RPMI7951 (cell line): ENCODE measurements around the gene RPL29. TPM values are rescaled to one million over a fixed set of nuclear protein-coding genes. Genes with fewer than 3 reads are reported as not detected.
"Not testable (repeated sequence)": the region's sequence is repeated elsewhere in the genome, so short reads cannot be mapped to it uniquely, and the experiment has no call there.

Experiments used
- DNase-seq: peaks from one replicate; pipeline ENCODE4 v3.0.0-alpha.2; 2012; ENCODE audit warnings: low read depth
- total RNA-seq: library from RNA; depleted of rRNA; stranded (reverse); fragments of >200 nt; shearing (Covaris generic); gene quantifications from 2 replicates; pipeline ENCODE4 v1.2.3, GENCODE V29; 2014; rRNA removed

The RPL29 gene
- 1,313 and 1,434 TPM in 2 replicates for total RNA-seq

DNA sequence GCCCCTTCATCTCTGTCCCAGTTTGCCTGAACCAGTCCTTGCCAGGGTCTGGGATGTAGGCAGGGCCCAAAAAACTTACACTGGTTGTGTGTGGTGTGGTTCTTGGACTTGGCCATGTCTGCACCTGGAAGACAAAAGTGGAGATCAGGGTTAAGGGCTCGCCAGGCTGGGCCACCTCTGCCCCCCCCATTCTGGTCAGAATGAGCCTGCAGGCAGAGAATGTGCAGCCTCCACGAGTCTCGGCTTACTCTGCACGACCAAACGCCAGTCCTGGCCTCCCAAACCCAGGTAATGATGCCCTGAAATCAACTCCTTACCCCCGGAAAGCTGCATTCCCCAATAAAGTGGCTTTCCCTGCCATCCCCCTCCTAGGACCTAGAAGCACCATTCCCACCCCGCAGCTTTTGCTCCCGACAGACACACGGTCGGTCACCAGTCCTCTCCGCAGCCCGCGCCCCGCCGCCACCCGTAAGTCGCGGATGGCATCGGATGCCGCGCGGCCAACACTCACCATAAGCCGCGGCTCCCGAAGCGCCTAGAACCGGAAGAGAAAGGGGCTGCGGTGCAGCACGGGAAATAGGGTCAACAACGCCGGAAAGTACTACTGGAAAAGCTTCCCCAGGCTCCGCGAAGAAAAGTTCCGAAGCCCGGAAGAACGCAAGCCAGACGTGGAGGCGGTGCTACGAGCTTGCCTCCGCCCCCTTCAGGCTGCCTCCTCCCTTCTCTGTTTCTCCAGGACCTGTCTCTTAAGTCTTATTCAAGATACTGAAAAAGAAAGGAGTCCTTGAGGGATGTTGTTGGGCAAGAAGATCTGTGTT lies at the start of gene RPL29:
TSS of gene RPL29 (minus strand) at position 550 of the 818 bp plus-strand sequence. CDS start at position 116, 434 bp downstream.
- peak; percentile 95 for DNase-seq

DNA sequence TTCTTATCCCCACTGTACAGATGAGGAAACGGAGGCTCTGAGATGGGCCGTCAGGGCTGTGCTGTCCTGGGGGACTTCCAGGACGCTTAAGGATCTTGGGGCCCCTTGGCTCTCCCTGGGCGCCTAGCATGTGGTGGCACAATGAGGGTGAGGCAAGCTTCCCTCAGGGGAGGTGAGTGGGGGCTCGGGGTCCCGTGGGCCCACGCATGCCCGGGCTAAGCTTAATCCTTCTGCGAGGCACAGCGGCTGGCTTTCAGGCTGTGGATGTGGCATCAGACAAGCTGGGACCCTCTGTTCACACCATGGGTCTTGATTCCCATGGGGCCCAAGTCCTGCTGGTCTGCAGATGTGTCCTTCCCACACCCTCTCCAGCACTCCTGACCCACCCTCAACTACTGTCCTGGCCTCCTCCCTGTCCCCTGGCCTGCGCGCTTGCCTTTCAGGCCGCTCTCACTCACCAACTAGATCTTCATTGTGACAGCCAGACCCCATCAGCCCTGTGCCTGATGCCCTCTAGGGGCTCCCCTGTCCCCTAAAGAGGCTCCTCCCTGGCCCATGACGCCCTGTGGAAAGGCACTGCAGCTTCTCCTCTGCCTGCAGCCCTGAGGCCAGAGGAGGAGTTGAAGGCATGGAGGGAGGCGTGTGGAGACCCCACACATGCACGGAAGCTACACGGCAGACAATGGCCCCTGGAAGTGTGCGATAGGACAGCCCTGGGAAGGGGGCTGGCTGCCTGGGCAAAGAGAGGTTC lies 49.3 kb upstream of the RPL29 start:
- no peak for DNase-seq

DNA sequence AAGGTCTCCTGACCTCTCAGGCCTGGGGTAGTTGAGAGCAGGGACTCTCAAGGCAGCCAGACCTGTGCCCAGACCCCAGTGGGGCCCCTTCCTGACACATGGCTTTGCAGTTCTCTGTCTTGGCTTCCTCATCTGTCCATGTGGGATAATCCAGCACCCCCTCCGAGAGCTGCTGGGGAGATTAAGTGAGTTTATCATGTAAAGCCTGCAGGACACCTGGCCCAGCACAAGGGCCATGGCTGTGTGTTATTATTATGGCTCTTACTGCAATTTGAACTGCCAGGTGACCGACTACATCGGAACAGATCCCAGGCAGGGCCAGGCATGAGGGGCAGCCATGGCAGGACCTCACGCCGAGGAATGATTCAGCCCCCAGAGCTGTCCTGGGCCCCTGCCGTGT lies 48.1 kb upstream of the RPL29 start:
- no peak for DNase-seq

DNA sequence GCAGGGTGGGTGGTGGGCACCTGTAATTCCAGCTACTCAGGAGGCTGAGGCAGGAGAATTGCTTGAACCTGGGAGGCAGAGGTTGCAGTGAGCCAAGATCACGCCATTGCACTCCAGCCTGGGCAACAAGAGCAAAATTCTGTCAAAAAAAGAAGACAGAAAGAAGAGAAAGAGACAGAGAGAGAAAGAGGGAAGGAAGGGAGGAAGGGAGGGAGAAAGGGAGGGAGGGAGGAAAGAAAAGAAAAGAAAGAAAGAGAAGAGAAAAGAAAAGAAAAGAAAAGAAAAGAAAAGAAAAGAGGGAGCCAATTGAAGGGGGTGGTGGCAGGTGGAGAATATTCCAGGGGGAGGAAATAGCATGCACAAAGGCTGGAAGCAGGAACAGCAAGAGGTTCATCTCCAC lies 47.3 kb upstream of the RPL29 start:
- not testable (repeated sequence) for DNase-seq

DNA sequence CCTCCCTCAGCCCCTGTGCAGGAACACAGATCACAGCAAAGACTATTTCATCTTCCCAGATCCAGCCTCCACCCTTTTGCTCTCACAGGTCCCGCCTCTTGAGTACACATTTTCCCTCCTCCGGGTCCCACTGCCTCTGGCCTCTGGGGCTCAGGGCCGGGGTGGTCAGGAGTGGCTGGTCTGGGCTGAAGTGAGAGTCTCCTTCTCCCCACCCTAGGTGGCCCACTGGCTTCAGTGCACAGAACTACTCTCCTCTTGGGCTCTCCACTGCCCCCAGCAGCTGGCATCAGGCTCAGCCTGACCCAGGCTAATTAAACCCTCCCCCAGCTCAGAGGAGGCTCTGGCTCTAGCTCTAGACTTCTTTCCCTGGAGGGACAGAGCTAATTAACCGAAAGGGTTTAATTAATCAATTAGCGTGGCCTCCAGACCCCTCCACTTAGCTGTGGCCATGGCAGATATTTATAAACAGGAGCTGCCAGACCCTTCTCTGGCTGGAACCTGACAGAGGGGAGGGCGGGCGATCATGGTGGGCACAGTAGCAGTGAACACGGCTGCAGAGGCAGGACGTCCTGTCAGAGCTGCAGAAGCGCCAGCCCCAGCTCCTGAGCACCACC lies 45.5 kb upstream of the RPL29 start:
- peak; percentile 25 for DNase-seq

DNA sequence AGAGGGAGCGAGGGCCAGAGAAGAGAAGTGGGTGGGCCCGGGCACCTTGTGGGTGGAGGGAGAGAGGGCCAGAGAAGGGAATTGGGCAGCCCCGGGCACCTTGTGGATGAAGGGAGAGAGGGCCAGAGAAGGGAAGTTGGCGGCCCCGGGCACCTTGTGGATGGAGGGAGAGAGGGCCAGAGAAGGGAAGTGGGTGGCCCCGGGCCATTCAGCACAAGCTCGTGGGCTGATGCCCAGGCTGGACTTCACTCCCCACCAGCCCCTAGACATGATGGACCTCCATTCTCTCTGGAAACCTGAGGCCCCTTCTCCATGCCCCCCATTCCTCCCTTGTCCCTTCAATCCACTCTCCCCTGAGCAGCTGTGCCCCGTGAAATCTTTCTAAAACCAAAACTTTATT lies 44.9 kb upstream of the RPL29 start:
- no peak for DNase-seq

DNA sequence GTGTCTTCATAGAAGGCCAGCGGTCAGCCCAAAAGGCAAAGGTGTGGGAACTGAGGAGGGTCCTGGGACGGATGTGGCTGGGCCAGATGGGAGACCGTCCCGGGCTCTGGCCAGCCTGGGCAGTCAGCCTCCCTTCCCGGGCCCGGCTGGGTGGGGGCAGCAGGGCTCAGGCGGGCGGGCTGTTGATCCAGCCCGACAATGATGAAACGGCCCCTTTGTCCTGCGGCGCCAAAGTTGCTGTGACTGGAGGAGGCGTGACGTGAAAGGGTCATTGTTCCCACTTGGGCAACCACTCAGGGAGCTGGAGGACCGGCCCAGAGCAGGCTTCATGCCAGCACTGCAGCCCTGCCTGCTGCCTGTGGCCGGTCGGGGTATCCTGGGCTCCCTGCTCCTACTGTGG lies 44.2 kb upstream of the RPL29 start:
- peak; percentile 77 for DNase-seq

DNA sequence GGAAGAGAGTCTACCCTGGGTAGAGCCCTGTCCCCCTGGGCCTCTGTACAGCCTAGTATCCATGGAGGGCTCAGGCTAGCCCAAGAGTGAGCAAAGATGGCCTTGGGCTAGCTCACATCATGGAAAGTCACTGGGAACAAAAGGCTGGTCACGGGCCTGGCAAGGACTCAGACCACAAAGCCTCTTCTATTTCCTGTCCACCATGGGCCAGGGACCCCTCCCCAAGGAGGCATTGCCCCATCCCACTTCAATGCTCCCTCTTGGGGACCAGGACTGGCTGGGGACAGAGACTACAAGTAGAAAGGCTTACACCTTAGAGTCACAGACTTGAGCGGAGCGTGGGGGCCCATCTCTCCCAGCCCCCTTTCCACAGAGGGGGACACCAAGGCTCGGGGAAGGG lies 43.7 kb upstream of the RPL29 start:
- peak; percentile 45 for DNase-seq

DNA sequence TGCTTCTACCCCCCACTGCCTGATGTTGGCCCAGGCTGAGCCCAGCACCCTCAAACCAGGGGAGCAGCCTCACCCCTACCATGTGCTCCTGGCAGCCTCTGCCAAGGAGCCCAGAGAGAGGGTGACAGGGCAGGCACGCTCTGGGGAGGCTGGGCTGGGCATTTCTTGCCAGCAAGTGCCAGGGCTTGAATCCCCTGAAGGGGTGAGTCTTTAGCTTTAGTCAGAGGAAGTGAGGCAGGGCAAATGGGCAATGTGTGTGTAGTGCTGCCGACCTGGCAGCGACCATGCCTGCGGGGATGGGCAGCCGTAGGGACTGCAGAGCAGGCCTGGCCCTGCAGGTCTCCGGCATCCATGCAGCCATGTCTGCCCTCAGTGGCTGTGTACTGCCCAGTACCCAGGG lies 42.5 kb upstream of the RPL29 start:
- DNase-seq: no peak

DNA sequence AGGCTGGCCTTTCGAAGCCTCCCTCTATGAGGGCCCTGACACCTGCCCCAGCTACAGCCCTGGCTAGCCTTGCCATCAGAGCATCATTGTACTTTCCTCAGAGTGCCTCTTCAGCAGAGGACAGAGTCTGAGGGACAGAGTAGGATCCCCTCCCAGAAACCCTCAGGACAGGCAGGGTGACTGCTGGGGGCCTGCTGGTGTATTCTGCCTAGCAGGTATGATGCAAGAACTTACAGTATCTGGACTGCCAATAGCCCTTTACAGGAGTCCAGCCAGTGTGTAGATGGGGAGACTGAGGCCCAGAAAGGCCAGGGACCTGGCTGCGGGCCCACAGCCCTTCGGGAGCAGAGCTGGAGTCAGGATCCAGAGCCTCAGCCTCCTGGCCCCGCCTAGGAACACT lies 41.6 kb upstream of the RPL29 start:
- no peak for DNase-seq

DNA sequence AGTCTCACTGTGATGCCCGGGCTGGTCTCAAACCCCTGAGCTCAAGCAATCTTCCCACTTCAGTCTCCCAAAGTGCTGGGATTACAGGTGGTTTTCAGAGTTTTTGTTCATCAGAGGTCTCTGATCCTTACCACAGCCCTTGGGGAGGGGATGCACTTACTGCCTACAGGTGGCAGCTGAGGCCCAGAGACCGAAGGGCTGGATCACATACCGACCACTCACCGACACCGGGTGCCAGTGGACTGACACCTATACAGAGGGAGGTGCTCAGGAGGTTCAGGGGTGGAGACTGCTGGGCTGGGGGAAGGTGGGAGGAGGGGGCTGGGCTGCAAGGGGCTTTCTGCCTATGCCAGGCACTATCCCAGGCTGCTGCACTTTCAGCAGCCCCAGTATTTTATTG lies 41.1 kb upstream of the RPL29 start:
- no peak for DNase-seq

DNA sequence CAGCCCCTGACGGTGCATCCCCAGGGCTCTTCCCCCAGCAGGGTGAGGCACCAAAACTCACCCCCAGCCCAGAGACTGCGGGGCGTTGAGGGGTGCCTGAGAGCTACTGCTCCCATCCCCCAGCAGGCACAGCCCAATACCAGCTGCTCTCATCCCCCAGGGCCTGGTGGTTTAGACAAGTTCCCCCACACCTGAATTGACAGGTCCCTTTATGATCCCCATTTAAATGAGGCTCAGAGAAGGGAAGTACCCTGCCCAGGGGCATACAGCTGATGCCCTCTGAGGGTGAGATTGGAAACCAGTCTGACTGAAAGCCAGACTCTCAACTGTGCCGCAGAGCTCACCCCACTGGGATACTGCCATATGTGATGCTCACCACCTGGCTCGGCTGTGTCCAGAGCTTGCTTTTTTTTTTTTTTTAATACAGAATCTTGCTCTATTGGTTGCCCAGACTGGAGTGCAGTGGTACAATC lies 40.6 kb upstream of the RPL29 start:
- no peak for DNase-seq

DNA sequence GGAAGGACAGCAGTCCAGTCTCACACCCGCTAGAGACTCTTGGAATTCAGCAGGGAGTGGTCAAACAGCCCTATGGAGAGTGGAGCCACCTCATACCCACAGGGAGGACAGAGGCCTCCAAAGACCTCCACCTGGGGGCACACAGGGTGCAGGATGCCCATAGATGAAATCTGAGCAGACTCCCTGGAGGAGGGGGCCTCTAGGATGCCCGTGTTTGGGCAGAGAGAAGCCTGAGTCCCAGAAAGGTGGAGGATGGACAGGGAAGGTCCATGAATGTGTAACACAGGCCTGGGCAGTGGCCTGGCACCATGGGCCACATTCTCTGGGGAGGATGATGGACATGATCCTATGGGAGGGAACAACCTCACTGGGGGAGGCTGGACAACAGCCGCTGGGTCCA lies 39.0 kb upstream of the RPL29 start:
- DNase-seq: no peak

DNA sequence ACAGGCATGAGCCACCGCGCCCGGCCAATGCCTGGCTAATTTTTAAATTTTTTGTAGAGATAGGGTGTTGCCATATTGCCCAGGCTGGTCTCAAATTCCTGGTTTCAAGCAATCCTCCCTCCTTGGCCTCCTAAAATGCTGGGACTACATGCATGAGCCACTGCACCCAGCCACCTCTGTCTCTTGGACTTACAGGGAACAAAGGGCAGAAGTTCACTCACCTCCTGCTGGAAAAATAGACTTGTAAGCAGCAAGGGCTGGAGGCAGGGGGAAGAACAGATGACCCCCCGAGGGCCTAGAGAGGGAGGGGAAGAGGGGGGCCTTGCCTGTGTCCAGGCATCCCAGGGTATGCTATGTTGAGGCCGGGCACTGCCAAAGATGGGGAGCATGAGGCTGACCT lies 38.5 kb upstream of the RPL29 start:
- no peak for DNase-seq

DNA sequence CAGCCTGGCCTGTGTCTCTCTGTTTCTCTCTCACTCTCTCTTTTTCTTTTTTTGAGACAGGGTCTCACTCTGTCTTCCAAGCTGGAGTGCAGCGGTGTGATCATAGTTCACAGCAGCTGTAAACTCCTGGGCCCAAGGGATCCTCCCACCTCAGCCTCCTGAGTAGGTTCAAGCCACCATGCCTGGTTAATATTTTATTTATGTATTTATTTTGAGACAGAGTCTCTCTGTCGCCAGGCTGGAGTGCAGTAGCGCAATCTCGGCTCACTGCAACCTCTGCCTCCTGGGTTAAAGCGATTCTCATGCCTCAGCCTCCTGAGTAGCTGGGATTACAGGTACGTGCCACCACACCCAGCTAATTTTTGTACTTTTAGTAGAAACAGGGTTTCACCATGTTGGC lies 38.1 kb upstream of the RPL29 start:
- DNase-seq: not testable (repeated sequence)

DNA sequence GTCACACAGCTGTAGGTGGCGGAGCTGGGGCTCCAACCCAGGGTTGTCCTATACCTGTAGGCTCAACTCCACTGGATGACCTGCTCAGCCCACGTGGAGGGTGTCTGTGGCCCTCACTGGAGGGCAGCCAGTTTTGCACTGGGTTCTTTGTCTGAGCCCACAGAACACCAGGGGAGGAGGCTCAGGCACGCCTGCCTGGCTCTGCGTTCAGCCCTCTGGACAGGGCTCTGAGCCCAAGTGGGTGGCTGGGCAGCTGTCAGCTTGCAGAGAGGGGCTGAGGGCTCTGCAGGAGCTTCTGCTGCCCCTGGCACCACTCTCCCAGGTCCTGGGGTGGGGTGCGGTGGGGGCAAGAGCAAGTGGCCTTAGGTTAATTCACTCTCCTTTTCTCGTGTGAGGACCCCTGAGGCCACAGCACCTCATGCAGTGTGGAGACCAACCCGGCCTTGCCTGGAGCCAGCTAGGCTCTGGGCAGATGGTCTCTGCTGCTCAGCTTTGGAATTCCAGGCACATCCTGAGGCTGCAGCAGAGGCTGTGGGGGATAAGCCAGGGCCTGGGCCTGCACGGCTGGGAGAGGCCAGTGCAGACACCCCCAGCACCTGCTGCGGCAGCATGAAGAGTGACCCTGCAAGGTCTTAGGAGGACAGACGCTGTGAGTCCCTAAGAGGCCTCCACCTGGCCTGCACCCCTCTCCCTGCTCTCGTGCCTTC lies 37.2 kb upstream of the RPL29 start:
- no peak for DNase-seq

DNA sequence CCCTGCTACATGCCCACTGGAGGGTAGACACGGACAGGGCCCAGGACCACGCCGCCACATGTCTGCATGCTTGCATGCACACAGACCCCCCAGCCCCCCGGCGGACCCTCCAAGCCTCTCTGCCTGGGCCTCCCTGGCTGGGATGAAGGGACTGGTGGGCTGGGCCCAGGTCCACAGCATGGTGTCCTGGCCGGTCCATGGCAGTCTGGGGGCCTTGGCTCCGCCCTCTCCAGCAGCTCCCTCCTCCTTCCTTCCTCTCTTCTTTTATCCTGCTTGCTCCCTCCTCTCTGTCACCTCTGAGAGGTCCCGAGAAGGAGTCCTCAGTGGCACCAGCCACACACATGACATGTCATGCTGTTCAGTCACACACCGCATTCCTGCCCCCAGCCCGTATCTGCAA lies 36.2 kb upstream of the RPL29 start:
- no peak for DNase-seq

DNA sequence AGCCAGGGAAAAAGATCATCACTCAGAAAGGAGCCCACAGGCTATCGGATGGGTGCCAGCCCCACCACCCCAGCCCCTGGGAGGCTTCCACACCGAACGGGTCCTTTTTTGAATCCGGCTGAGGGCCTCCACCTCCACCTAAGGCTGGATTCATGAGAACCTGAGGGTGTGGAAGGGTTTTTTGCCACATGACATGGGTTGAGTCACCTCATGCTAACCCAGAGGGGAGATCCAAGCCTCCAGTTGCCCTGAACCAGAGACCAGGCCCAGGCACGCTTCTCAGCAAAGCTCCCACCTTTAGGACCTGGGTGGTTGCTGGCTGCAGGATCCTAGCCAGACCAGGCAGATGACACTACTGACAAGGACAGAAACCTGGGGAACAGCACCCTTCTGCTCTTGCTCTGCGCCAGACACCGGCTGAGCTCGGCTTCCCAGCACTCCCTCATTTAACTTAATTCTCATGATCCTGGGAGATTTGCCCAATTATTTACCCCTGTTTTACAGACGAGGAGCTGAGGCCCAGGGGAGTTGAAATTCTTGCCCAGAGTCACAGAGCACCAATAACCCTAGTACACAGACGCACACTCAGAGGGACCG lies 35.1 kb upstream of the RPL29 start:
- DNase-seq: no peak

DNA sequence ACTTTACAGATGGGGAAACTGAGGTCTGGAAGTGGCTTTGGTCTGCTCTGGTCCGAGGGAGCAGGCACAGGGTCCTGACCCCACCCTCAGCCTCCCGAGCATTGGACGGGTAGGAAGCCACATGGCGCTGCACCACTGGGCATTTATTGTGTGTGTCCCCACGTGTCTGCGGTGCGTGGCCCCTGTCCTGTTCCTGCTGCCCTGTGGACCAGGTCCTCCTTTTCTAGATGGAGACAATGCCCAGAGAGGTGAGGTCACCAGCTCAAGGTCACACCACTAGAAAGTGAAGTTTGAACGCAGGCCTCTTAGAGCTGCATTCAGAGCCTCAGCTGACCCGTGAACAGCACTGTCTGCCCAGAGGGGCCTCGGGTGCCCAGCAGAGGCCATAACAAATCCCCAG lies 33.8 kb upstream of the RPL29 start:
- DNase-seq: no peak

DNA sequence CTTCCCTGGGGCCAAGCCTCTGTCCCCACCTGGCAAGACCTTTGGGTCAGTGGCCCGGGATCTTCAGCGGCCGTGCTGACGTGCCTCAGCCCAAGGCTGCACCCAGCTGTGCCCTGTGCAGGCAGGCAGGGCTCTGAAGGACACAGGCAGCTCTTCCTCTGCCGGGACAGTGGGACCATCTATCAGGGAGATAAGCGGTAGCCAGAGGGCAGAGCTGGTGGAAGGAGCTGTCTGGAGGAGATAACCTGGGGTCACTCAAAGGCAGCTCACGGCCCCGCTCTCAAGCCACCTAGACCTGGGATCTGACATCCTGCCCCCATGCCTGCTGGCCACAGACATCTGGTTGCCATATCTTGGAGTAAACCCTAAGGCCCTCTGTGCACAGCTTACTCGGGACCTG lies 33.4 kb upstream of the RPL29 start:
- peak; percentile 35 for DNase-seq

DNA sequence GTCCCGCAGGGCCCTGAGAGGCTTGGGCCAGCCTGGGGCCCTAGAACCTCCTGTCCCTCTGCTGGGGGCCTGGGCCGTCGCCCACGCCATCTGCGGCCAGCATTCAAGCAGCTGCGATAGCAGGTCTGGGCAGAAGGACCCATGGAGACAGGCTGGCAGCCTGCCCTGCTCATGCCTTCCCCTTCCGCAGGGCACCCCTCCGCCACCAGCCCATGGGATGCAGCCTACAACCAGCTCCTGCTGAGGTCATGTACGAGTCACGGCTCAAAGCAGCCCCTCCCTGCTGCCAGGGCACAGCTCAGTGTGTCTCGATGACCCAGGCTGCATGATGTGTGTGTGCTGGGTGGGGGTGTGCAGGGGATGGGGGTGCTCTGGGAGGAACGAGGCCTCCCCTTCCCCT lies 32.9 kb upstream of the RPL29 start:
- DNase-seq: peak; percentile 29

DNA sequence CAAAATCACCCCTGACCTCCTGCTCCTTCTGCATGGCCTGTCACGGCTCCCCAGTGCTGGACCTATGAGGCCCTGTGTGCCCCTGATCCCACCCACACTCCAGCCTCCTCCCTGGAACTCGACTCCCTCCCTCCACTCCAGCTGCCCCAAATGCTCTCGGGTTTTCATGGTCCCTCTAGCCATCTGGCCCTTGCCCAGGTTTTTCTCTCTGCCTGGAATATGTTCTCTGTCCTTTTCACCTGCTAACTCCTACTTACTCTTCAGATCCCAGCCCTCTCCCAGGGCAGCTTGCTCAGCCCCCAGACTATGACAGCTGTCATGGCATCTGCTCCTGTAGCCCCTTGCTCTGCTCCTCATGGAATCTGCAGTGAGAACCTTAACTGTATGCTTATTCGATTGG lies 30.3 kb upstream of the RPL29 start:
- DNase-seq: no peak
